HCT116 (cell line): ENCODE data around the gene PIAS4. TPM values are rescaled to one million over a fixed set of nuclear protein-coding genes. Genes with fewer than 3 reads are reported as not detected.

Source experiments
- ATAC-seq: fragments of 200-7000 bp; cut with Tn5 transposase; 2 replicates; pipeline ENCODE4 v1.9.1; 2020; ENCODE audit warnings: mild to moderate bottlenecking, moderate library complexity
- BruUV-seq: library from RNA; stranded (reverse); fragments of 400-500 nt; replicated peaks from 2 replicates; lab custom pipeline; 2021; lab: Mats Ljungman, UMichigan
- CTCF ChIA-PET: fragments of 300-600 bp; sonication (Branson Sonifier 250); formaldehyde crosslinking; loops from one replicate; lab custom pipeline; 2021; ENCODE audit warnings: antibody characterized with exemption; lab: Charles Lee
- POLR2A ChIA-PET: fragments of 300-600, 350-600 bp; sonication (Branson Sonifier 250); formaldehyde crosslinking; loops from one replicate; lab custom pipeline; 2021; ENCODE audit warnings: antibody characterized with exemption; lab: Charles Lee
- RAD21 ChIA-PET, 2 experiments: fragments of 300-600 bp; sonication (Branson Sonifier 250); formaldehyde crosslinking; loops; one replicate each; lab custom pipeline; 2023; ENCODE audit warnings: low total read pairs in 2 of 2; ENCODE audit not compliant: uncharacterized antibody in 2 of 2, unreplicated experiment in 2 of 2, low non-redundant PET in 1 of 2; lab: Charles Lee
- DNase-seq: peaks from one replicate; pipeline ENCODE4 v3.0.0-alpha.2; 2010; ENCODE audit warnings: low read depth, low spot score
- H2AFZ ChIP-seq: fragments of 200-600 bp; shearing (Covaris generic), sonication (generic); 2 replicates; pipeline ENCODE4 v1.6.1; 2017; ENCODE audit warnings: low read depth, mixed run types, mixed read lengths, antibody characterized with exemption, low read length; ENCODE audit not compliant: poor library complexity, severe bottlenecking
- H3K27ac ChIP-seq: 2 replicates; pipeline ENCODE4 v1.5.1; 2012; ENCODE audit warnings: low read depth, low read length
- H3K27me3 ChIP-seq: fragments of 200-600 bp; sonication (generic); 2 replicates; pipeline ENCODE4 v1.6.1; 2016; ENCODE audit warnings: mixed run types, low read length, mixed read lengths; ENCODE audit not compliant: insufficient read depth
- H3K36me3 ChIP-seq, 2 experiments: fragments of 200-500 bp in 1 of 2; fragments of 200-600 bp in 1 of 2; sonication (Bioruptor generic) in 1 of 2; sonication (generic) in 1 of 2; 2 replicates each; pipeline versions ENCODE4 v1.5.1 to v1.6.1; 2014 to 2016; ENCODE audit warnings: low read length in 2 of 2, inconsistent platforms in 1 of 2, mixed read lengths in 1 of 2, mixed run types in 1 of 2; ENCODE audit not compliant: insufficient read depth in 2 of 2, control insufficient read depth in 1 of 2
- H3K4me1 ChIP-seq, 2 experiments: fragments of 200-600 bp in 1 of 2; sonication (generic) in 1 of 2; 2 replicates each; pipeline versions ENCODE4 v1.5.1 to v1.6.1; 2012 to 2017; ENCODE audit warnings: low read length in 2 of 2, inconsistent platforms in 1 of 2, mild to moderate bottlenecking in 1 of 2, mixed read lengths in 1 of 2, mixed run types in 1 of 2, moderate library complexity in 1 of 2; ENCODE audit not compliant: insufficient read depth in 2 of 2, control insufficient read depth in 1 of 2
- H3K4me2 ChIP-seq: fragments of 200-600 bp; sonication (generic); 2 replicates; pipeline ENCODE4 v1.6.1; 2017; ENCODE audit warnings: mixed run types, low read length, mixed read lengths
- H3K4me3 ChIP-seq, 2 experiments: fragments of 200-600 bp in 1 of 2; sonication (generic) in 1 of 2; replicated peaks in 1 of 2; 2 replicates each; pipeline ENCODE4 v1.5.1; 2011 to 2016; ENCODE audit warnings: low read length in 2 of 2, control low read depth in 1 of 2, low read depth in 1 of 2, mild to moderate bottlenecking in 1 of 2, mixed read lengths in 1 of 2, mixed run types in 1 of 2
- H3K79me2 ChIP-seq: fragments of 200-600 bp; sonication (generic); 2 replicates; pipeline ENCODE4 v1.6.1; 2017; ENCODE audit warnings: mild to moderate bottlenecking, mixed run types, low read length, moderate library complexity, mixed read lengths; ENCODE audit not compliant: insufficient read depth
- H3K9ac ChIP-seq: fragments of 200-600 bp; sonication (generic); 2 replicates; pipeline ENCODE4 v1.6.1; 2016; ENCODE audit warnings: low read length, mixed read lengths
- H3K9me2 ChIP-seq: fragments of 200-600 bp; sonication (generic), shearing (Covaris generic); 2 replicates; pipeline ENCODE4 v1.6.1; 2017; ENCODE audit warnings: mixed run types, mild to moderate bottlenecking, moderate library complexity; ENCODE audit not compliant: insufficient read depth
- H3K9me3 ChIP-seq, 2 experiments: fragments of 200-500 bp in 1 of 2; fragments of 200-600 bp in 1 of 2; sonication (Bioruptor generic) in 1 of 2; sonication (generic) in 1 of 2; 2 replicates each; pipeline ENCODE4 v1.6.1; 2014 to 2017; ENCODE audit warnings: low read length in 2 of 2, mixed read lengths in 2 of 2, inconsistent platforms in 1 of 2, low read depth in 1 of 2, mild to moderate bottlenecking in 1 of 2, mixed run types in 1 of 2, moderate library complexity in 1 of 2; ENCODE audit not compliant: control insufficient read depth in 1 of 2, insufficient read depth in 1 of 2
- H4K20me1 ChIP-seq: fragments of 200-600 bp; sonication (generic), shearing (Covaris generic); 2 replicates; pipeline ENCODE4 v1.6.1; 2017; ENCODE audit warnings: mixed run types, mild to moderate bottlenecking, moderate library complexity; ENCODE audit not compliant: insufficient read depth
- ATF3 ChIP-seq: IDR thresholded peaks from 2 replicates; pipeline ENCODE4 v1.6.1; 2012
- CEBPB ChIP-seq: IDR thresholded peaks from 2 replicates; pipeline ENCODE4 v1.6.1; 2012; ENCODE audit warnings: low read depth
- ELF1 ChIP-seq: IDR thresholded peaks from 2 replicates; pipeline ENCODE4 v1.6.1; 2012; ENCODE audit warnings: low read depth, borderline replicate concordance
- EZH2 ChIP-seq: fragments of 200-600 bp; sonication (generic); IDR thresholded peaks from 2 replicates; pipeline ENCODE4 v1.6.1; 2017; ENCODE audit warnings: antibody characterized with exemption, mixed run types
- EZH2phosphoT487 ChIP-seq: fragments of 200-600 bp; IDR thresholded peaks from 2 replicates; pipeline ENCODE4 v1.6.1; 2018; ENCODE audit warnings: antibody characterized with exemption, borderline replicate concordance
- FOSL1 ChIP-seq: IDR thresholded peaks from 2 replicates; pipeline ENCODE4 v1.6.1; 2012; ENCODE audit warnings: low read depth
- JUND ChIP-seq: IDR thresholded peaks from 2 replicates; pipeline ENCODE4 v1.6.1; 2012
- POLR2A ChIP-seq: IDR thresholded peaks from 2 replicates; pipeline ENCODE4 v1.7.0; 2011; ENCODE audit warnings: borderline replicate concordance; ENCODE audit not compliant: insufficient read depth, insufficient read length; ENCODE audit errors: extremely low read depth
- POLR2AphosphoS5 ChIP-seq: IDR thresholded peaks from 2 replicates; pipeline ENCODE4 v1.6.1; 2011; ENCODE audit warnings: mild to moderate bottlenecking, low read depth, low read length, moderate library complexity
- RAD21 ChIP-seq: IDR thresholded peaks from 2 replicates; pipeline ENCODE4 v1.6.1; 2012; ENCODE audit warnings: low read depth, mild to moderate bottlenecking
- REST ChIP-seq: IDR thresholded peaks from 2 replicates; pipeline ENCODE4 v1.6.1; 2012; ENCODE audit warnings: low read depth
- SIN3A ChIP-seq: IDR thresholded peaks from 2 replicates; pipeline ENCODE4 v1.6.1; 2012; ENCODE audit warnings: low read depth
- SP1 ChIP-seq: IDR thresholded peaks from 2 replicates; pipeline ENCODE4 v1.6.1; 2012; ENCODE audit warnings: low read depth
- TCF7L2 ChIP-seq: IDR thresholded peaks from 2 replicates; pipeline ENCODE4 v1.7.0; 2011; ENCODE audit warnings: borderline replicate concordance, inconsistent platforms; ENCODE audit not compliant: insufficient read depth, insufficient read length; ENCODE audit errors: extremely low read depth
- ZBTB33 ChIP-seq: IDR thresholded peaks from 2 replicates; pipeline ENCODE4 v1.6.1; 2011; ENCODE audit warnings: mild to moderate bottlenecking, low read length, moderate library complexity; ENCODE audit not compliant: insufficient replicate concordance; ENCODE audit errors: extremely low read depth
- ZFX ChIP-seq: fragments of 450-650 bp; IDR thresholded peaks from 2 replicates; pipeline ENCODE4 v1.6.1; 2017
- intact Hi-C: fragments of 100-400 bp; cut with micrococcal nuclease; formaldehyde crosslinking; loops from 2 replicates; pipeline ENCODE4 v1.10.0; 2022
- total RNA-seq: library from RNA; stranded (reverse); gene quantifications from one replicate; pipeline ENCODE4 v1.2.1, GENCODE V29; 2021; ENCODE audit not compliant: unreplicated experiment
- TF ChIP-seq, protein P1 (sequence below), 3 experiments: fragments of 200-600 bp in 1 of 3; sonication (generic) in 1 of 3; IDR thresholded peaks in 2 of 3; conservative IDR thresholded peaks in 1 of 3; 2 replicates each; pipeline ENCODE4 v1.5.1; 2012 to 2017; ENCODE audit warnings: low read depth in 2 of 3, low read length in 2 of 3, antibody characterized with exemption in 1 of 3, borderline replicate concordance in 1 of 3, control low read depth in 1 of 3, mild to moderate bottlenecking in 1 of 3, mixed read lengths in 1 of 3, mixed run types in 1 of 3, moderate library complexity in 1 of 3; ENCODE audit not compliant: insufficient read depth in 1 of 3
- TF ChIP-seq, protein P2 (sequence below): IDR thresholded peaks from 2 replicates; pipeline ENCODE4 v1.6.1; 2012

PIAS4 gene
- total RNA-seq, 1 experiment from 2014 or later: 28.4 TPM

GRCh38 chr19:3970808-3971598 is 36.5 kb upstream of the PIAS4 start, which contains the start of gene DAPK3:
Gene DAPK3 (minus strand): TSS chr19:3971099. CDS start chr19:3969735, 1,364 bp downstream.
- RAD21 ChIA-PET: interaction anchor here in 1 of 2 experiments (1.2 kb wide), 1 partner anchor 118 kb away, joined by 7 read pairs; no protein-coding TSS in a partner anchor
- Histone ChIP-seq H3K9me3 (no peaks in the 10 kb centered on the region), H4K20me1 (peaks cover 3% of the 10 kb centered on the region; the same call in 1 of the 2 replicates), H3K4me3 (peak within 1 kb of the TSS; percentile 82 to 96), H3K9me2 (no peaks in the 10 kb centered on the region), H3K27me3 (no peaks in the 10 kb centered on the region), H3K9ac (peak within 1 kb of the TSS; percentile 99), H3K4me2 (peak within 1 kb of the TSS; percentile 83), H2AFZ (no peak within 1 kb of the TSS), H3K4me1 (peaks cover 15 to 30% of the 10 kb centered on the region in 2 experiments), H3K36me3 (peaks cover 8 to 29% of the 10 kb centered on the region in 2 experiments; a peak in 3 of 4 replicates), H3K27ac (peak within 1 kb of the TSS; percentile 76), H3K79me2 (peaks cover 58% of the 10 kb centered on the region)
- ATAC-seq: peak; percentile 84
- DNase-seq: peak; percentile 96
- CTCF ChIA-PET: interaction anchor here (0.9 to 1.8 kb wide), 4 partner anchors 15 to 122 kb away, joined by 4 to 14 read pairs (median 6); partner anchors contain the start of gene EEF2
- POLR2A ChIA-PET: interaction anchor here (1.0 to 5.4 kb wide), 5 partner anchors 9 to 119 kb away, joined by 4 to 60 read pairs (median 5); partner anchors contain the start of gene EEF2
- intact Hi-C loops: loop anchor here (2.0 kb wide), 1 partner anchor 118 kb away; no protein-coding TSS in a partner anchor
- BruUV-seq: no TSS peak
- TF ChIP-seq FOSL1 (no peak), SIN3A (no peak), TCF7L2 (peak; percentile 88), RAD21 (no peak), JUND (no peak), CEBPB (no peak), SP1 (peak; percentile 97), ATF3 (no peak), ZFX (peak; percentile 41; the same call in 1 of the 2 replicates), REST (peak; percentile 79), EZH2phosphoT487 (no peak), ELF1 (no peak; the same call in 1 of the 2 replicates), ZBTB33 (no peak), EZH2 (no peak), POLR2AphosphoS5 (peak; percentile 73), POLR2A (no peak)
- TF ChIP-seq, protein P1, sequence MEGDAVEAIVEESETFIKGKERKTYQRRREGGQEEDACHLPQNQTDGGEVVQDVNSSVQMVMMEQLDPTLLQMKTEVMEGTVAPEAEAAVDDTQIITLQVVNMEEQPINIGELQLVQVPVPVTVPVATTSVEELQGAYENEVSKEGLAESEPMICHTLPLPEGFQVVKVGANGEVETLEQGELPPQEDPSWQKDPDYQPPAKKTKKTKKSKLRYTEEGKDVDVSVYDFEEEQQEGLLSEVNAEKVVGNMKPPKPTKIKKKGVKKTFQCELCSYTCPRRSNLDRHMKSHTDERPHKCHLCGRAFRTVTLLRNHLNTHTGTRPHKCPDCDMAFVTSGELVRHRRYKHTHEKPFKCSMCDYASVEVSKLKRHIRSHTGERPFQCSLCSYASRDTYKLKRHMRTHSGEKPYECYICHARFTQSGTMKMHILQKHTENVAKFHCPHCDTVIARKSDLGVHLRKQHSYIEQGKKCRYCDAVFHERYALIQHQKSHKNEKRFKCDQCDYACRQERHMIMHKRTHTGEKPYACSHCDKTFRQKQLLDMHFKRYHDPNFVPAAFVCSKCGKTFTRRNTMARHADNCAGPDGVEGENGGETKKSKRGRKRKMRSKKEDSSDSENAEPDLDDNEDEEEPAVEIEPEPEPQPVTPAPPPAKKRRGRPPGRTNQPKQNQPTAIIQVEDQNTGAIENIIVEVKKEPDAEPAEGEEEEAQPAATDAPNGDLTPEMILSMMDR (IDR thresholded peaks at IDR 0.05 in 2 of 3, conservative IDR thresholded peaks at IDR 0.05 in 1 of 3; ENCODE audit: borderline replicate concordance in 1 of 3, insufficient read depth in 1 of 3, low read depth in 2 of 3, low read length in 2 of 3): no peak
- TF ChIP-seq, protein P2, sequence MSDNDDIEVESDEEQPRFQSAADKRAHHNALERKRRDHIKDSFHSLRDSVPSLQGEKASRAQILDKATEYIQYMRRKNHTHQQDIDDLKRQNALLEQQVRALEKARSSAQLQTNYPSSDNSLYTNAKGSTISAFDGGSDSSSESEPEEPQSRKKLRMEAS: peak; percentile 53; the same call in 1 of the 2 replicates
